Esophagus squamous epithelium (tissue), 4 donors: ENCODE results near the gene GAK.

Experiments used
- POLR2A ChIP-seq, 4 donors: fragments of 450-650 bp; IDR thresholded peaks; one replicate each; pipeline ENCODE4 v1.6.1; 2017; ENCODE audit warnings: antibody characterized with exemption in 4 of 4, mild to moderate bottlenecking in 4 of 4, moderate library complexity in 3 of 4
- TF ChIP-seq, protein P1 (sequence below), 6 experiments: fragments of 450-650 bp in 4 of 6; fragments of 200-600 bp in 2 of 6; sonication (generic) in 2 of 6; IDR thresholded peaks; one replicate each; pipeline ENCODE4 v1.5.1; 2016 to 2019; ENCODE audit warnings: antibody characterized with exemption in 6 of 6, mild to moderate bottlenecking in 4 of 6, moderate library complexity in 4 of 6

GRCh38 chr4:823176-823760, 108.8 kb downstream of the GAK start:
- TF ChIP-seq, protein P1, sequence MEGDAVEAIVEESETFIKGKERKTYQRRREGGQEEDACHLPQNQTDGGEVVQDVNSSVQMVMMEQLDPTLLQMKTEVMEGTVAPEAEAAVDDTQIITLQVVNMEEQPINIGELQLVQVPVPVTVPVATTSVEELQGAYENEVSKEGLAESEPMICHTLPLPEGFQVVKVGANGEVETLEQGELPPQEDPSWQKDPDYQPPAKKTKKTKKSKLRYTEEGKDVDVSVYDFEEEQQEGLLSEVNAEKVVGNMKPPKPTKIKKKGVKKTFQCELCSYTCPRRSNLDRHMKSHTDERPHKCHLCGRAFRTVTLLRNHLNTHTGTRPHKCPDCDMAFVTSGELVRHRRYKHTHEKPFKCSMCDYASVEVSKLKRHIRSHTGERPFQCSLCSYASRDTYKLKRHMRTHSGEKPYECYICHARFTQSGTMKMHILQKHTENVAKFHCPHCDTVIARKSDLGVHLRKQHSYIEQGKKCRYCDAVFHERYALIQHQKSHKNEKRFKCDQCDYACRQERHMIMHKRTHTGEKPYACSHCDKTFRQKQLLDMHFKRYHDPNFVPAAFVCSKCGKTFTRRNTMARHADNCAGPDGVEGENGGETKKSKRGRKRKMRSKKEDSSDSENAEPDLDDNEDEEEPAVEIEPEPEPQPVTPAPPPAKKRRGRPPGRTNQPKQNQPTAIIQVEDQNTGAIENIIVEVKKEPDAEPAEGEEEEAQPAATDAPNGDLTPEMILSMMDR (IDR thresholded peaks at IDR 0.05) = no peak
- no peak for TF ChIP-seq POLR2A (IDR thresholded peaks at IDR 0.05)
